DOHH2 (cell line): ENCODE data around the gene SRPK2.

Source experiments
- H3F3A ChIP-seq: fragments of 200-600 bp; sonication (generic), shearing (Covaris generic); 2 replicates; pipeline ENCODE4 v1.6.0; 2016; ENCODE audit warnings: antibody characterized with exemption, mild to moderate bottlenecking; ENCODE audit not compliant: control insufficient read depth, insufficient read depth
- H3K27ac ChIP-seq: fragments of 200-600 bp; sonication (generic); 2 replicates; pipeline ENCODE4 v1.5.1; 2014; ENCODE audit warnings: low read depth, mild to moderate bottlenecking, low read length, moderate library complexity
- H3K27me3 ChIP-seq: fragments of 200-600 bp; sonication (generic); 2 replicates; pipeline ENCODE4 v1.6.1; 2014; ENCODE audit warnings: mild to moderate bottlenecking, low read length, mixed read lengths; ENCODE audit not compliant: control insufficient read depth
- H3K36me3 ChIP-seq: fragments of 200-600 bp; sonication (generic); 2 replicates; pipeline ENCODE4 v1.6.1; 2014; ENCODE audit warnings: mild to moderate bottlenecking, low read length, moderate library complexity, mixed read lengths; ENCODE audit not compliant: control insufficient read depth
- H3K4me1 ChIP-seq: fragments of 200-600 bp; sonication (generic); 2 replicates; pipeline ENCODE4 v1.6.1; 2014; ENCODE audit warnings: mild to moderate bottlenecking, low read length, mixed read lengths; ENCODE audit not compliant: control insufficient read depth
- H3K4me2 ChIP-seq: fragments of 200-600 bp; sonication (generic); 2 replicates; pipeline ENCODE4 v1.6.0; 2014; ENCODE audit warnings: mild to moderate bottlenecking, low read length, moderate library complexity
- H3K4me3 ChIP-seq: fragments of 200-600 bp; sonication (generic); 2 replicates; pipeline ENCODE4 v1.5.1; 2014; ENCODE audit warnings: mild to moderate bottlenecking, low read length, mixed read lengths
- H3K79me2 ChIP-seq: fragments of 200-600 bp; sonication (generic); 2 replicates; pipeline ENCODE4 v1.6.1; 2014; ENCODE audit warnings: mild to moderate bottlenecking, low read length, mixed read lengths; ENCODE audit not compliant: control insufficient read depth
- H3K9me2 ChIP-seq: fragments of 200-600 bp; sonication (generic); replicated peaks from 2 replicates; pipeline ENCODE4 v1.6.1; 2014; ENCODE audit warnings: mild to moderate bottlenecking, low read length, mixed read lengths; ENCODE audit not compliant: control insufficient read depth
- H3K9me3 ChIP-seq: fragments of 200-600 bp; sonication (generic); 2 replicates; pipeline ENCODE4 v1.6.1; 2014; ENCODE audit warnings: antibody characterized with exemption, low read length, mixed read lengths; ENCODE audit not compliant: control insufficient read depth, insufficient read depth
- H4K20me1 ChIP-seq: fragments of 200-600 bp; sonication (generic); 2 replicates; pipeline ENCODE4 v1.6.0; 2014; ENCODE audit warnings: low read depth, mild to moderate bottlenecking, antibody characterized with exemption, low read length, moderate library complexity; ENCODE audit not compliant: control insufficient read depth, insufficient read depth
- EZH2phosphoT487 ChIP-seq: fragments of 200-600 bp; sonication (generic); IDR thresholded peaks from 2 replicates; pipeline ENCODE4 v1.6.1; 2017; ENCODE audit warnings: borderline replicate concordance, mild to moderate bottlenecking, antibody characterized with exemption, low read length, moderate library complexity, mixed read lengths
- TF ChIP-seq, protein P1 (sequence below): fragments of 200-600 bp; sonication (generic); IDR thresholded peaks from one replicate; pipeline ENCODE4 v1.5.1; 2014; ENCODE audit warnings: antibody characterized with exemption, mild to moderate bottlenecking, low read depth, low read length; ENCODE audit not compliant: poor library complexity, severe bottlenecking

SRPK2 gene

DNA sequence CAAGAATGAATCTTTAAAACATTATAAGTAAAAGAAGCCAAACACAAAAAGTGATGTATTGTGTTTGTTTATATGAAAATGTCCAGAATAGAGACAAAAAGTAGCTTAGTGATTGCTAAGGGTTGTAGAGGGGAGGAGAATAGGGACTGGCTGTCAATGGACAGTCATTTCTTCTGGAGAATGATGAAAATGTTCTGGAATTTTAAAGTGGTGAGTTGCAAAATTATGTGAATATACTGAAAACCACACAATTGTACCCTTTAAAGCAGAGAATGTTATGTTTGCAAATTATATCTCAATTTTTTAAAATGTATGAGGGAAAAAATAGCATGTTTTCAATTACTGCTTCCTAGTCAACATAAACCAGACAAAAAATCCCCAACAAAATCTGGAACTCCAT, 200.5 kb downstream of the SRPK2 start:
- H3K4me2 ChIP-seq, result no peak overlapping the region

DNA sequence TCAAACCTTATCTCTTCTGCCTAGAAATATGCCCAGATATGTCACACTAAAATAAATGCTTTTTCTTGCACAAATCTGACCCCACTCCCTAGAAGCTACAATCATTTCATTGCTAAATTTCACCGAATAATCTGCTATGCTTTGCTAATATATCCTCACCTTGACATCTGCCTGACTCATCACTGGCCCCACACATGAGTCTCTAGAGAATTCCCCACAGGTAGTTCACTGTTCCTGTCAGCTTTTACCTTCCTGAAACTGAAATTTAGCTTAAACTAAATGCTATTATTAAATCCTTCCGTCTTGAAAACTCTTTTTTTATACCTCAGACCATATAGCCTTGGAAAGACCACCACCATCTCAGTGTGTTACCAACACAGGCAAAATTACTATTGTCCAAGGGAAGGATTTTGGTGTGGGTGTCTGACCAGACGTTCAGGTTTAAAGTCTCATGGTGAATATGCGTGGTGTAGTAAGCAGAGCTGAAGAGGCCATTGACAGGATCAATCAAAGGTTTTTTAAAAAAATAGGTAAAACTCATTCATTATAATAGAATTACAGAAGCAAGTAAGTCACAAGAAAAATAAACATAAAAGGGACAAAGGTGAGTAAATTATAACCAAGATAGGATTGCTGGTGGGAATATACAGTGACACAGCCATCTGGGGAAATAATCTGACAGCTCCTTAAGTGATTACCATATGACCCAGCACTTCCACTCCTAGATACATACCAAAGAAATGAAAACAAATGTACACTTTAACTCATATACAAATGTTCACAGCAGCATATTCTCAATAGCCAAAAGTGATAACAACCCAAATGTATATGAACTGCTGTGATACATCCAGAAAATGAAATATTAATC, 201.2 kb downstream of the SRPK2 start:
- no peak overlapping the region for H3K4me2 ChIP-seq
- H3K27ac ChIP-seq, result no peak overlapping the region
- H3K4me3 ChIP-seq, result no peak overlapping the region
- H3K36me3 ChIP-seq, result no peaks in the 10 kb centered on the region
- no peak for TF ChIP-seq EZH2phosphoT487
- TF ChIP-seq, protein P1, sequence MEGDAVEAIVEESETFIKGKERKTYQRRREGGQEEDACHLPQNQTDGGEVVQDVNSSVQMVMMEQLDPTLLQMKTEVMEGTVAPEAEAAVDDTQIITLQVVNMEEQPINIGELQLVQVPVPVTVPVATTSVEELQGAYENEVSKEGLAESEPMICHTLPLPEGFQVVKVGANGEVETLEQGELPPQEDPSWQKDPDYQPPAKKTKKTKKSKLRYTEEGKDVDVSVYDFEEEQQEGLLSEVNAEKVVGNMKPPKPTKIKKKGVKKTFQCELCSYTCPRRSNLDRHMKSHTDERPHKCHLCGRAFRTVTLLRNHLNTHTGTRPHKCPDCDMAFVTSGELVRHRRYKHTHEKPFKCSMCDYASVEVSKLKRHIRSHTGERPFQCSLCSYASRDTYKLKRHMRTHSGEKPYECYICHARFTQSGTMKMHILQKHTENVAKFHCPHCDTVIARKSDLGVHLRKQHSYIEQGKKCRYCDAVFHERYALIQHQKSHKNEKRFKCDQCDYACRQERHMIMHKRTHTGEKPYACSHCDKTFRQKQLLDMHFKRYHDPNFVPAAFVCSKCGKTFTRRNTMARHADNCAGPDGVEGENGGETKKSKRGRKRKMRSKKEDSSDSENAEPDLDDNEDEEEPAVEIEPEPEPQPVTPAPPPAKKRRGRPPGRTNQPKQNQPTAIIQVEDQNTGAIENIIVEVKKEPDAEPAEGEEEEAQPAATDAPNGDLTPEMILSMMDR, result no peak
- H3F3A ChIP-seq, result no peaks in the 10 kb centered on the region
- no peaks in the 10 kb centered on the region for H4K20me1 ChIP-seq
- no peaks in the 10 kb centered on the region for H3K9me2 ChIP-seq
- no peaks in the 10 kb centered on the region for H3K4me1 ChIP-seq
- no peaks in the 10 kb centered on the region for H3K79me2 ChIP-seq
- H3K27me3 ChIP-seq, result no peaks in the 10 kb centered on the region
- H3K9me3 ChIP-seq, result no peaks in the 10 kb centered on the region

More for the DNA sequence above, 200.5 kb downstream of the SRPK2 start:
- H3K27ac ChIP-seq, result no peak overlapping the region
- no peak overlapping the region for H3K4me3 ChIP-seq
- H4K20me1 ChIP-seq, result no peaks in the 10 kb centered on the region
- no peaks in the 10 kb centered on the region for H3K79me2 ChIP-seq
- H3K9me2 ChIP-seq, result no peaks in the 10 kb centered on the region
- H3K36me3 ChIP-seq, result no peaks in the 10 kb centered on the region
- H3K27me3 ChIP-seq, result no peaks in the 10 kb centered on the region
- H3K4me1 ChIP-seq, result no peaks in the 10 kb centered on the region
- TF ChIP-seq, protein P1, result no peak
- no peak for TF ChIP-seq EZH2phosphoT487
- no peaks in the 10 kb centered on the region for H3F3A ChIP-seq
- H3K9me3 ChIP-seq, result no peaks in the 10 kb centered on the region

DNA sequence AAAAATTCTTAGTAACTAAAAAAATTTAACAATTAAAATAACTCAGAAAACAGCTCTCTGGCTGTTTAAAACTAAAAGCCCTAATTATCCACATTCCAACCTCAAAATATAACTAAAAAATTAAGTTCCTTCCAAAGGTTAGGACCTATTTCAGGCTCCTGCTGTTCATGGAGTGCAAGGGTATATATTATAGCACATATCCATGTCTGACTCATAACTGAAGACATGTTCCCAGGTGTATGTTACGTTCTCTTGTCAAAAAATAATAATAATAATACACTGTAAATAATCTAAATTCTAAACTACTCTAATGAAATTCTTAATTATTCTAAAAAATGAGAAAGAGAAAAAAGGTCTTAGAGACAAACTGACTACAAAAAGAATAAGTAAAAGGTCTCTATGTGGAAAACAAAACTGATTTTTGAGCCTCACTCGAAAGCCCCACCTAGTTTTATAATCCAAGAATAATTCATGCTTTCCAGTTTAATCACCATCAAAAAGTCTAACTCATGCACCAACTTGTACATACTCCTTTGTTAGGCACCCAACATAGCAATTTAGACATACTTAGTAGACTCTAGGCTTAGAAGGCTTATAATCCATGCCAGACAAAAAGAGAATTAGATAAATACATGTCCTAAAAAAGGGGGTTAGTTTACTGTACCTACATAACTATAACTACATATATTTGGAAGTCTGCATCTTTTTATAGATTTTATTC, 203.3 kb downstream of the SRPK2 start:
- Histone ChIP-seq H3K27me3 (no peaks in the 10 kb centered on the region), H3K4me1 (no peaks in the 10 kb centered on the region), H3K4me3 (no peak overlapping the region), H3F3A (no peaks in the 10 kb centered on the region), H3K79me2 (no peaks in the 10 kb centered on the region), H3K27ac (no peak overlapping the region), H4K20me1 (no peaks in the 10 kb centered on the region), H3K4me2 (no peak overlapping the region), H3K9me3 (no peaks in the 10 kb centered on the region), H3K36me3 (no peaks in the 10 kb centered on the region), H3K9me2 (no peaks in the 10 kb centered on the region)
- TF ChIP-seq, protein P1, result no peak
- no peak for TF ChIP-seq EZH2phosphoT487
